Measurements from ENCODE around the gene MCU.

DNA sequence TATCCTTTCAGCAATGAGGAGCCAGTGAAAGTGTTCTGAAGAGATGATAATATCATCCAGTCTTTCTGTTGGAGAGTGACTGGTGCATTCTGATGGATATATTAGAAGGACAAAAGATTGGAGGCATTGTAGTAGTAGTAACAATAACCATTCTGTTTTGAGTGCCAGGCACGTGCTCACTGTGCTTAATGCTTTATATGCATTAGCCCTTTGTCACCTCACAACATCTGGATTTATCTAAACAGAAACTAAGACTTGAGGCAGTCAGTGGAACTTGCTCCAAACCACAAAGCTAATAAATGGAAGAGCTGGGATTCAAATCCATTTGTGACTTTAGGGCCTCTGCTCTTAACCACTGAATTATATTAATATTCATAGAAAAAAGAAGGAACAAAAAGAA is 117.1 kb downstream of the MCU start:
- no peak for TF ChIP-seq CTCF (IDR thresholded peaks at IDR 0.05 in 8 of 11, conservative IDR thresholded peaks at IDR 0.05 in 3 of 11)
- no peak for TF ChIP-seq POLR2A (IDR thresholded peaks at IDR 0.05)

All from spleen (tissue), 7 donors.